NK-92 (cell line): ENCODE results near the gene SORL1.
"Not testable (repeated sequence)": the region's sequence is repeated elsewhere in the genome, so short reads cannot be mapped to it uniquely, and the experiment has no call there.

Experiments used
- DNase-seq: peaks from one replicate; lab custom pipeline; 2025; ENCODE audit not compliant: unreplicated experiment; lab: John Stamatoyannopoulos, UW

The SORL1 gene

DNA sequence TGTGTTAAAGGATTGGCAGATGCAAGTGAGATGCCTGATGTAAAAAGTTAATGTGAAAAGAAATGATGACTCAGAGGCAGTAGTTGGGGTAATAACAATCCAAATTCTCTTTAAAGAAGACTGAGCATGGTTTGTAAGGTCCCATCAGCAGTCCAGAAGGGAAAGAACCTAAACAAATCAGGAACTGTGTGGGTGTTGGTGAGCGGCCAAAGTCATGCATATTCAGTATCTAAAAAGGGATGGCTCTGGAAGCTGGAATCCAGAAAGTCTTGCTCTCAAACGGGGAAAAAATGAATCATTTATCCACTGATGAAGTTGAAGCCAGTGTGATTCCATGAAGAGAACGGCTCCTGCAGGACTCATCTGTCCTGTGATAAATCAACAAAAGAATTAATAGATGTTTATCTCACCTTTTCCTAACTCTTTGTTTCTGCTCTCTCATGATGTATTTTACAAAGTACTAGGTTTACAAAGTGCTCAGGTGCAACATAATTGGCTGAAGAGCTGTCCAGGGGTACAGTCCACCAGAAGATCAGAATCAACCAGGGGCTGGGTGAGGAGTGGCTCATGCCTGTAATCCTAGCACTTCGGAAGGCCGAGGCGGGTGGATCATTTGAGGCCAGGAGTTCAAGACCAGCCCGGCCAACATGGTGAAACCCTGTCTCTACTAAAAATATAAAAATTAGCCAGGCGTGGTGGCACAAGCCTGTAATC lies 21.1 kb downstream of the SORL1 start:
- no peak for DNase-seq

DNA sequence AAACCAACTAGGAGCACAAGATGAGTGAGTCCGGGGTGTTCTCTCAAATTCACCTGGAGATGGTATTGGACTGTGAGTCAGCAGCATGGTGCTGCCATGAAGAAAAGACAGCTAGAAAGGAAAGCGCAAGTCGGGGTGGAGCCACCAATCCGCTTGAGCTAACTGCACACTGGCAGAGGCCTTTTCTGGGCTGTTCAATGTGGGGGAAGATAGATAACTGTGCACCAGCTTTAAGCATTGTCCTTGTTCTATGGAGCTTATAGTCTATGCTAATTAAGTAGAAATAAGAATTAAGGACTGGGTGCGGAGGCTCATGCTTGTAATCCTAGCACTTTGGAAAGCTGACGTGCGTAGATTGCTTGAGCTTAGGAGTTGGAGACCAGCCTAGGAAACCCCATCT lies 22.6 kb downstream of the SORL1 start:
- DNase-seq: no peak

DNA sequence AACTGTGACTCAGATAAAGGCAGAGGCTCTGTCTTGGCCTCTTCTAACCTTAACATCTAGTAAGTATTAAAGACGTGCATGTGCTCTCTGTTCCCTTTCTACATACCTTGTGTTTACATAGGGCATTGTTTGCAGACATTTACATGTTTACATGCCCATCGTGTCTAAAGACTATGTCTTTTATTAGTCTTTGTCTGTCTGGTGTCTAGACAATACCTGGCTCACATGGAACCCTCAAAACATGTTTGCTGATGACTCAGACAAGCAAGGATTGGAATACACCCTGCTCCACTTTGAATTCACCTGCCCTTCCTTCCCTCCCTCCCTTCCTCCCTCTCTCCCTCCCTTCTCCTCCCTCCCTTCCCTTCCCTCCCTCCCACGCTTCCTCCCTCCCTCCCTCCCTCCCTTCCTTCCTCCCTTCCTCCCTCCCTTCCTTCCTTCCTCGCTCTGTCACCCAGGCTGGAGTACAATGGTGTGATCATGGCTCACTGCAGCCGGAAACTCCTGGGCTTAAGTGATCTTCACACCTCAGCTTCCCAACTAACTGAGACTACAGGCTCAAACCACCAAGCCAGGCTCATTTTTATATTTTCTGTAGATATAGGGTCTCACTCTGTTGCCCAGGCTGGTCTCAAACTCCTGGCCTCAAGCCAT lies 24.4 kb downstream of the SORL1 start:
- DNase-seq: no peak

DNA sequence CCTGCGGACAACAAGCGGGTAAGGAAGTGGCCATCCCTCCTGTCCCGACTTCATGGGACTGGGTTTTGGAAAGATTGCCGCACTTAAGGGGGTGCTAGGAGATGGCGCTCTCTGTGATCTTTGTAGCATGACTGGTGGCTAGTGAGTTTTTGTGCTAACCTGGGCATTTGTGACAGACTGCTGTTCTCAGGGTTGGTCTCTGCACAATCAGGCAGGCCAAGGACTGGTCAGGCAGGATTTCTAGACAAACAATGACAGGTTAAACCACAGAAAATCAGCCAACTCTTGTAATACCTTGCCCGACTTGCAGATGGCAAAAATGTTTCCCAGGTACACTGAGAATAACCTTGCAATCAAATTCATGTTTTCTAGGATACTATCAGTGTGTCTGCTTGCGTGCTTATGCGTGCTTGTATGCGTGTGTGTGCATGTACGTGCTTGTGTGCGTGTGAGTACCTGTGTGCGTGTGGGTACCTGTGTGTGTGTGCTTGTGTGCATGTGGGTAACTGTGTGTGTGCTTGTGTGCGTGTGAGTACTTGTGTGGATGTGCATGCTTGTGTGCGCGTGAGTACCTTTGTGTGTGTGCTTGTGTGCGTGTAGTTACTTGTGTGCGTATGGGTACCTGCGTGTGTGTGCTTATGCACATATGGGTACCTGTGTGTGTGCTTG lies 26.2 kb downstream of the SORL1 start:
- DNase-seq: no peak

DNA sequence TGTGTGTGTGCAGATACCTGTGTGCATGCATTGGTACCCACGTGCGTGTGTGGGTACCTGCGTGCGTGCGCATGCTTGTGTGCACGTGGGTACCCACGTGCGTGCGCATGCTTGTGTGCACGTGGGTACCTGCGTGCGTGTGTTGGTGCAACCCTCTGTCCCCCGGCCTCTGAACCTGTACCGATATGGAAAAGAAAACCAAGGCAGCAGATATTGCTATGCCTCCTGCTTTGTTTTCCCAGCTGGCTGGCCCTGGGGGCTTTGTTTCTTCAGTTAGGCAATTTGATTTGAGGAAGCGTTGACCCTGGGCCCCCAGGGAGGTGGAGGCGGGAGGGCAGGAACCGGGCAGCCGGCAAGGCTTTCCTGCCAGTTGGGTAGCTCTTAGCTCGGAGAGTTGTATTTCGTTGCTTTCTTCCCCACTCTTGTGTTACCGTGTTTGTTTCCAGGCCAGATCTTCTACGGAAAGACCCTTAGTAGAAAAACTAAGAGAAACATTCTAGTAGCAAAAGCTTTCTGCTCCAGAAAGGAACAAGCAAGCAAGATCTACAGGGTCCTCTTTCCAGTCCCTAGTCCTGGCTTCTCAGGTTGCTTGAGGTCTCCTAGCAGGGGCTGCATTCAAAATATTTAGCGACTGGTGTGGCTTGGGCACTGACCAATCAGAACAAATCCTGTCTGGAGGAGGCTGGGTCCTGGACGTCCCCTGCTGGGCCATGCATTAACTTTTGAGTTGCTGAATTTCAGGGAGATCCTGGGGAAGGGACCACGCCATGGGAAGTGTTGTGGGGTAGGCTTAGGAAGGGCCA lies 27.0 kb downstream of the SORL1 start:
- no peak for DNase-seq

DNA sequence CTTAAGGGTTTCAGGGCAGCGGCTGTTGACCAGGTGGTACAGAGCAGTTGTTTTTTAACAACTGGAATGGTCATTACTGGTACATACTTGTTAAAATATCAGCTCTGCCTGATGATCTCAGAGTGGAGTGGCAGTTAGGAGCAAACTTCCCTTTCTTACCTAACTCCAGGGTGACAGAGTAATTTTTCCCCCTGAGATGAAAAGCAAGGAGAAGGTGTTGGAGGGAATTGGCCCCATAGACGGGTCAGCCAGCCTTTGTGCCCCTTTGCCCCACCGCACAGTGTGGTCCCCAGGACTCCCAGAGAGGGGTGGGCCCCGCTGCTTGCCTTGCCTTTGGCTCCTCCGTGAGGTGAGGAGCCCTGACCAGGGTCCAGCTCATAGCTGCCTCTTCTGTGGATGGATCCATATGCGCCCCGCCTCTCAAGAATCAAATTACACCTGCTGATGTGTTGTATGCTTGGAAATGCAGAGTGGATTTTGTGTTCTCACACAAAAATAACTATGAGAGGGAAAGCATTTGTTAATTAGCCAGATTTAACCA lies 27.7 kb downstream of the SORL1 start:
- no peak for DNase-seq

DNA sequence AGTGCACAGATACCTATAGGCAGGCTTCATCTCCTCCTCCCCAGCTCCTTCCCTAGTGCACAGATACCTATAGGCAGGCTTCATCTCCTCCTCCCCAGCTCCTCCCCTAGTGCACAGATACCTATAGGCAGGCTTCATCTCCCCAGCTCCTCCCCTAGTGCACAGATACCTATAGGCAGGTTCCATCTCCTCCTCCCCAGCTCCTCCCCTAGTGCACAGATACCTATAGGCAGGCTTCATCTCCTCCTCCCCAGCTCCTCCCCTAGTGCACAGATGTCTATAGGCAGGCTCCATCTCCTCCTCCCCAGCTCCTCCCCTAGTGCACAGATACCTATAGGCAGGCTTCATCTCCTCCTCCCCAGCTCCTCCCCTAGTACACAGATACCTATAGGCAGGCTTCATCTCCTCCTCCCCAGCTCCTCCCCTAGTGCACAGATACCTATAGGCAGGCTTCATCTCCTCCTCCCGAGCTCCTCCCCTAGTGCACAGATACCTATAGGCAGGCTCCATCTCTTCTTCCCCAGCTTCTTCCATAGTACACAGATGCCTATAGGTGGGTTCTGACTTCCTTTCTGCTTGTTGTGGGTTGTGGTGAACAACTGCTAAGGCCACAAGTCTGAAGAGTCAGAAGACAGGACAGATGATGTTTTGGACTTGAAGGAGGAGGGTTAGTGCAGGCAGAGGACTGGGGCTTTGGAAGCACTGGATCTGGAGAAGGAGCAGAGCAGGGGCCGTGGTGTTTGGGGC lies 29.5 kb downstream of the SORL1 start:
- DNase-seq: not testable (repeated sequence)

DNA sequence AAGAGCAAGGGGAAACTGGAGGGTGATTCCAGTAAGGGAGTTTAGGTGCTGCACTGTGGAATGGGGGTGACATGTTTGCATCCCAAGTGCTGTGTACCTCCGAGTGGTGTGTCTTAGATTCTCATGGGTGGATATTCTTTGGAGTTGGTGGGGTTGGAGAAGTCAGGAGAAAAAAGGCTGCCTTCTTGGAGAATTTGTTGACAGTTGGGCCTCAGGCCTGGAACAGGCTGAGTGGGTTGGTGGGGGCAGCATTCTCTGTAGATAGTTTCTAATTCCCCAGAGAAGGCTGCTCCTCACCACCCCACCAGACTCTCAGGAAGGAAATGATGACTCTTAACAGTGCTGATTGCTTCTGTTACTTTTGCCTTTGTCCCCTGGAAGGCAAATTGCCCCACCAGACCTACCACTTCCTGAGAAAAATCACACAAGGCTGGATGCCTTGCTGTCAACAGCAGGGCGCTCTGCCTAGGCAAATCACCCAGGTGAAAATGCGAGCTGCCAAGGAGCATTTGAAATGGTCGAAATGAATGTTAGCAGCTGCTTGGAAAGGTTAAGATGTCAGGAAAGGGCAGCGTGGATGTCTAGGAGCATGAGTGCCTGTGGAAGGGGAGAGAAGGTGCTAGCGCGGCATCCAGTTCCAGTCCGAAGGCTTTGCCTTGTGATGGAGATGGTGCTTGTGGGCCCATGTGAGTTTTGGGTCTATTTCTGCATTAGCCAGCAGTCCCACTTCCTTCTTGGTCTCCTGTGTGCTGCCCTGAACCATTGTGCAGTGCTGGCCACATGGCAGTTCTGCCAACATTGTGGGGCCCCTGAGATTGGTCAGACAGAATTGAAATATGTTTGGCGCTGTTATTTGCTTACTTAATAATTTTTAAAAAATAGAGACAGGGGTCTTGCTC lies 30.4 kb downstream of the SORL1 start:
- DNase-seq: no peak

DNA sequence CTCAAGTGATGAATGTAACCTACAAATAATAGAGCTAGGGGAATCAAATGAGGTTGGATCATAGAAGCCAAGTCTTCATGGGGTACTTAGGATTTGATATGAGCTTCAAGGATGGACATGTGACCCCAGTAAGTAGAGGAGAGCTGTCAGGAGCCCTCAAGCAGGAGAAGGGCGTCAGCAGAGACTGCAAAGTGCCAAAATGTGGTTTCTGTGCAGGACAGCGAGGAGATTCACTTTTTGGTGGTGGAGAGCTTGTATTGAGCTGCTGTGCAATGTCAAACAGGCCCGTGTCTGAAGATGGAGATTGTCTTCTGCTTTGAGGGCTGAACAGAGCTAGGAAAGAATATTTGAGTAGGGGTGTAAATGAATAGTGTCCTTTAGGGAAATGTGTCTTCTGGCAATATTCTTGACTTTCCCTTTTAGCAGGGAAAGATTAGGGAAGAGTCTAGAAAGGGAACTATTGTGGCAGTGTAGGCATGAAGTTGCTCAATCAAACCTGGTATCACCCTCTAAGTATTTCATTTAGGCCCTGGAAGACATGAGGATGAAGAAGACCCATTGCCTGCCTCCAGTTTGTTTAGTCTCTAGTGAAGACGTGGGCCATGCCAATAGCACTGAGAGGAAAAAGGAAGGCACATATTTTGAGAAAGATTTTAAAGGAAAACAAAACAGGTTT lies 31.8 kb downstream of the SORL1 start:
- DNase-seq: no peak

DNA sequence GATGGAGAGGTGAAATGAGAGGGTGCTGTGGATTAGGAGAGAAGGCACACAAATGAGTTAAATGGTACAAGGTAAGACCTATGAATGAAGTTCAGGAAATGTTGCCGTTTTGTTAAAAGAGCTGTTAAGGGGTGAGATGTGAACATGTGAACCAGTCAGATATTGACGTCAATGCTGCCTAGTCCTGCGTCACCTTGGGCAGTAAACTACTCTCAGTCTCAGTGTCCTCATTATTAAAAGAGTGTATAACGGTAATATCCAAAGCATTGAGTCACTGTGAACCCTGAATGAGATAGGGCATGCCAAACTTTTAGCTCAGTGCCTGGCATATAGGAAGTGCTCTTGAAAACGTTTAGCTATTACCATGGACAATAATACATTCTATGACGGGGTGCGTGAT lies 33.1 kb downstream of the SORL1 start:
- DNase-seq: no peak

DNA sequence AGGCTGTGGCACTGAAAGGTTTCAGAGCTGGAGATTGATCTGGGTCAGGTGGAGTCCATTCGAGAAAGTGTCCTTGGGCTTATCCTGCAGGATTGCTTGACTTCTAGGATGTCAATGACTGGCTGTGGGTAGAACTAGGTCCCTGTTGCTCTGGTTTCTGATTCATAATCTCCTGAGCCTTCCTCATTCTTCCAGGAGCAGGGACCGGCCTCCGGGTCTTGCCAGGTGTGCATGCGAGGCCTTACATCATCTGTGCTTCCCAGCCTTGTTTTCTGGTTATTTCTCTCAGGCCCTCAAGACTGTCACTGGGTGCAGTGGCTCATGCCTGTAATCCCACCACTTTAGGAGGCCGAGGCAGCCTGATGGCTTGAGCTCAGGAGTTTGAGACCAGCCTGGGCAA lies 33.9 kb downstream of the SORL1 start:
- DNase-seq: no peak

DNA sequence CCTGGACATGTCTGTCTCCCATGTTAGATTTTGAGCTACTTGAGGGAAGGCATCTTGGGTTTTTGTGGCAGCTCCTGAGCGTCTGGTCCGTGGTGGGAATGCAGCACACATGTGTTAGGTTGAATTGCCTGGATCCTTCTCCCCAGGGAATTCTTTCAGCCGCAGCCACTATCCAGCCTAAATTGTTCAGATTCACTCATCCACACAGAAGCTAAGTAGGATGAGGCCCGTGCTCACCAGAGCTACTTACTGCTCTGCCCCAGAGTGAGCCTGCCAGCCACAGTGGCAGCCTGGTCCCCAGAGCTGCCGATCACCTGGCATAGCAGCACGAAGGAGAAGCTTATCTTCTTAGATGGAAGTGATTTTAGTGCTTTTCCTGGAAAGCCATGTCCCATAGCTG lies 35.1 kb downstream of the SORL1 start:
- no peak for DNase-seq

DNA sequence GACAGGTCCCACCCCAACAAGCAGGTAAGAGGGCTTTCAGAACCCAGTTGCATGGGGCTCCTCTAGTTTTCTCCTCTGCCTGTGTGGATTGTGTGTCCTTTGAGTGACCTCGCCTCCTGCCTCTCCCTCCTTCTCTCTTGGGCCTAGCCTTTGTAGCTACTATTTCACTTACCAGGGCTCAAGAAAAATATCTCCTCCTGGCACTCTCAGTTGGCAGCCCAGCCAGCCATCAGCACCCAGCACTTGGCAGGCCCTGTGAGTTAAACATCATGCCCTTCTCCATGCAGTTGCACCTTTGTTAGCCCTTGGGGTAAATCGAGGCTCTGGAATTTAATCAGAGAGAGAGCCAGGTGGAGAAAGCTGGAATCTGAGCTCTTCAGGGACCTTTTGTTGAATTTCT lies 36.1 kb downstream of the SORL1 start:
- DNase-seq: no peak

DNA sequence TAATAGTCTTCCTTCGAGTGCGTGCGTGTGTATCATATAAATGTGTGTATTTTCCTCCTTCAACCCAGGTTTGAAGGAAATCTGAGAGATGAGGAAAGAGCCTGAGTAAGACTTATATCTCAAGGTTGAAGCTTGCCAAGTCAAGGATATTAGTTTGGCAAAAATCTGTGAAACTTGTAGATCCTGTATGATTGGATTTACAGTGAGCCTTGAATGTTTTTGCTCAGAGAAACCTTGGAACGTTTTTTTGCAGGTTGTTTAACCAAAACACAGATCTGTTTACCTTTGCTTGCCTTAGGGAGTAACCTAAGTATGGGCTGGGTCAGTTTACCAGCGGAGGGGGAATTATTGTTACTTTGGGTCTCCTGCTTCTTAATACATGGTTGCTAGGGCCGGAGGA lies 36.5 kb downstream of the SORL1 start:
- DNase-seq: no peak

DNA sequence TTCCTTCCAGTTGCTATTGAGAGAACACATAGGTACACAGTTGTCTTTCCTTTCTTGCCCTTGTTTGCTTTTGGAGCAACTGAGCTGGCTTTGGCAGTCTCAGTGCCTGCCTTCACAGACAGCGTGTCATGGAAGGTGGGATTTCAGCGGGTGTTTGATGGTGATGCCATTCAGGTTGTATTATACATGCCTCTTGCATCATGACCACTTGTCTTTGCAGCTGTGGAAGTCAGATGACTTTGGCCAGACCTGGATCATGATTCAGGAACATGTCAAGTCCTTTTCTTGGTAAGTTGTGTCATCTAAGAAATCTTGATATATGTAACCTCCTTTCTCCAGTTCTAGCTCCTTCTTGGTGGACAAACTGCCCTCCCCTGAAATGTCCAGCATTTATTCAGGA lies 37.7 kb downstream of the SORL1 start:
- DNase-seq: no peak

DNA sequence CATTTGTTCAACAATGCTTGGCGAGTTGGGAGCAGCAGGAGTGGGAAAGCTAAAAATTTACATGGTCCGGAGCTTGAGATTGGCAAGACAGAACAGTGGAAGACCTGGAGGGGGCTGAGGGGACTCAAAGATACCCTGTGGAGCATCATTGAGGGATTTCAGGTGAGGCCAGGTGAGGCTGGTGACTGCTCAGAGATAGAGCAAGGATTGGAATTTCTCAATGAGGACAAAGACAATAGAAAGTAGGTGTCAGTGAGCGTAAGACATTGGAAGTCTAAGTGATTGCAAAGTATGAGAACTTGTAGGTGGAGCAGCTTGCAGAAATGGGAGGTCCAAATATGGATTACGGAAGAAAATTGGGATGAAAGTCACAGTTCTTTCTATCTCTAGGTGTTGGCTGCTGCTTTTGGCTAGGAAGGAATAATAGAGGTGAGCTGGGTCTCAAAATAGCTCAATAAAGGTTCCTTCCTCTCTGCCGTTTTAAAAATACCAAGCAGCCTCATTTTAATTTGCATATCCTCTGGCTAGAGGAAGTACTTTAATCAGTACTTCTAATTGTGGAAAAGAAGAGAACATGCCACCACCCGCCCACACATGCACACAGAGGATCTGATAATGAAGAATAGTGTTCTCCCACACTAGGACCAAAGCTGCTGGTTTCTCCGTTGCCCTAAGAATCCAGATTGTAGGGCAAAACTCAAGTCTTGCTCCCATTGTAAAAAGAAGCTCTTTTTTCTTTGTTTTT lies 42.4 kb downstream of the SORL1 start:
- no peak for DNase-seq

DNA sequence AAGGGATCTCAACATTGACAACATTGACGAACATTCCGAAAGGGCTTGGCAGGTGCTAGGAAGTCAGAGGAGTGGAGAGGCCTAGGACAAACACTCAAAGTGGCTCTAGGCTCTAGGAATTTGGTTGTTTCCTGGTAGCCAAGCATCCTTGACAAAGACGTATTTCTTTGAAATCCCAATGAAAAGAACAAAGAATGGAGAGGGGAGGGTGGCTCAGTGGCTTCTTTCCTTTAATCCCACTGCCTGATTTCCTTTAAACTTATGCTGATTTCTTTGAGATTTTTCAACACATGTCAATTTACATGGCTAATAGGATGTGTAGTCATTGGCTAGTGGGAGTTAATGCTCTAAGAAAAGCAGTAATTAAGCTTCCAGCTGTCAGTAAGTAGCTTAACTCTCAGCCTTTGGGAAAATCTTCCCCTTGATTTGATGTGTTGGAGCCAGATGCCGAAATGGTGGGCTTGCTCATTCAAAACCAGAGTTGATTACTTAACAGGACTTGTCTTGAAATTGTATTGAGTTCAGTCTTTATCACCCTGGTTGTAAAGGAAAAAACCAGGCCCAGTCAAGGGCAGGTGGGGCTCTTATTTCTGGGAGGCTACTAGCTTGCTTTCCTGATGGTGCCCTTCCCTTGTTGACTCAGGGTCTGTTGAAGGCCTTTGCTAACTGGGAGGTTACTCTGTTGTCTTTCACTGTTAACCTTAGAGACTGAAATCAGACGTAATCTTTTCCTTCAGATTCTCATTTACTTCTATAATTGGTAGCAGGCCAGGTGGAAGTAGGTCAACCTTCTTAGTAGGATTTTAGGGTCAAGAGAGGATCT lies 45.3 kb downstream of the SORL1 start:
- no peak for DNase-seq

DNA sequence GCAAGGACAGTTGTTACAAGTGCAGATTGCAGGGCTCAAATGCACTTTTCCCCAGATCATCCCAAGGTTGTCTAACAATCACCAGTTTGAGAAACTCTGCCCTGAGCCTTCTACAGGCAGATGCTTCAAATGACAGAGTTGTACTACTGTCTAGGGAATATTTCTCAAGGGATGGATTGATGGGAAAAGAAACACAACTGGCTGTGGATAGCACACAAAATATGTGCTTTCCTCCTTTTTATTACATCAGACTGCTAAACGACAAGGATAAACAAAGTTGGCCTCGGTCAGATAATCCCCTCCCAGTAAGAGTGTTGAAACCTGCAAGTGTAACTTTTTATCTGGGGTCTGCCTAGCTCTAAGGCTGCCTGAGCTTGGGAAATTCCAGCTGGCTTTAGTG lies 47.3 kb downstream of the SORL1 start:
- DNase-seq: no peak
